Suprapubic skin (tissue), 4 donors: ENCODE data around the gene CYP2R1. TPM values are rescaled to one million over a fixed set of nuclear protein-coding genes. Genes with fewer than 3 reads are reported as not detected.

Source experiments
- DNase-seq, 2 donors: peaks; one replicate each; pipeline ENCODE4 v3.0.0-alpha.2; 2019; ENCODE audit warnings: low spot score in 2 of 2
- H3K27ac ChIP-seq: fragments of 200-600 bp; sonication (generic); one replicate; pipeline ENCODE4 v1.5.1; 2019
- H3K27me3 ChIP-seq: fragments of 200-600 bp; sonication (generic); one replicate; pipeline ENCODE4 v1.5.1; 2019
- H3K36me3 ChIP-seq: fragments of 200-600 bp; sonication (generic); one replicate; pipeline ENCODE4 v1.5.1; 2019
- H3K4me1 ChIP-seq: fragments of 200-600 bp; sonication (generic); one replicate; pipeline ENCODE4 v1.5.1; 2019
- H3K4me3 ChIP-seq: fragments of 200-600 bp; sonication (generic); one replicate; pipeline ENCODE4 v1.5.1; 2019; ENCODE audit warnings: mild to moderate bottlenecking
- H3K9me3 ChIP-seq: fragments of 200-600 bp; sonication (generic); one replicate; pipeline ENCODE4 v1.5.1; 2019
- EP300 ChIP-seq: sonication (generic); formaldehyde crosslinking; IDR thresholded peaks from one replicate; pipeline ENCODE4 v1.6.1; 2017; ENCODE audit warnings: antibody characterized with exemption
- POLR2A ChIP-seq, 2 donors: fragments of 450-650 bp; IDR thresholded peaks; one replicate each; pipeline ENCODE4 v1.6.1; 2017; ENCODE audit warnings: antibody characterized with exemption in 2 of 2, mild to moderate bottlenecking in 2 of 2, moderate library complexity in 2 of 2
- POLR2AphosphoS5 ChIP-seq, 3 donors: sonication (generic); formaldehyde crosslinking; IDR thresholded peaks; one replicate each; pipeline ENCODE4 v1.6.1; 2017; ENCODE audit warnings: antibody characterized with exemption in 3 of 3
- WGBS: methylation state at CpG from one replicate; pipeline ENCODE4 v1.1.5; 2018; 5-methylcytosine and 5-hydroxymethylcytosine counted together
- total RNA-seq, 4 donors: library from RNA; depleted of rRNA; stranded (reverse); fragments of >200 nt; gene quantifications; one replicate each; pipeline ENCODE4 v1.1.0, GENCODE V29; 2016
- TF ChIP-seq, protein P1 (sequence below), 2 donors: fragments of 200-600 bp in 1 of 2; fragments of 450-650 bp in 1 of 2; sonication (generic) in 1 of 2; IDR thresholded peaks; one replicate each; pipeline ENCODE4 v1.5.1; 2016 to 2019; ENCODE audit warnings: antibody characterized with exemption in 2 of 2, mild to moderate bottlenecking in 1 of 2, moderate library complexity in 1 of 2

The CYP2R1 gene
- total RNA-seq, 4 donors from 2014 or later = 14.0 to 41.3 (median 20.6) TPM

DNA sequence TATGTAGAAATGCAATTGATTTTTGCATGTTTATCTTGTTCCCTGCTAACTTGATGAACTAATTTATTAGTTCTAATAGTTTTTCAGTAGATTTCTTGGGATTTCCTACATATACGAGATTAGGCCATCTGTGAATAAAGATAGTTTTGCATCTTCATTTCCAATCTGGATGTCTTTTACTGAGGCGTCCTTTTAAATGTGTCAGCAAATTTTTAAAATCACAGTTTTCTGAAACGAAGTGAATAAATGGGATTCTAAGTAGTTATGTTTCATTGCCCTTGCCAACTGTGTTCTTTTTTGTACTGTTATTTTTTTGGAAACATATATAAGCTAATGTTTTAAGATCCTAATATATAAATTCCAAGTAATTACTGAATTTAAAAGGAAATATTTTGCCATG is 50.0 kb downstream of the CYP2R1 start:
- Histone ChIP-seq H3K36me3 (no peaks in the 10 kb centered on the region), H3K4me3 (no peak overlapping the region), H3K9me3 (no peaks in the 10 kb centered on the region), H3K27ac (no peak overlapping the region), H3K4me1 (no peaks in the 10 kb centered on the region), H3K27me3 (no peaks in the 10 kb centered on the region)
- 89% methylated on average over 3 of the region's 3 CpGs for WGBS
- no peak for DNase-seq
- TF ChIP-seq EP300 = no peak
- TF ChIP-seq, protein P1, sequence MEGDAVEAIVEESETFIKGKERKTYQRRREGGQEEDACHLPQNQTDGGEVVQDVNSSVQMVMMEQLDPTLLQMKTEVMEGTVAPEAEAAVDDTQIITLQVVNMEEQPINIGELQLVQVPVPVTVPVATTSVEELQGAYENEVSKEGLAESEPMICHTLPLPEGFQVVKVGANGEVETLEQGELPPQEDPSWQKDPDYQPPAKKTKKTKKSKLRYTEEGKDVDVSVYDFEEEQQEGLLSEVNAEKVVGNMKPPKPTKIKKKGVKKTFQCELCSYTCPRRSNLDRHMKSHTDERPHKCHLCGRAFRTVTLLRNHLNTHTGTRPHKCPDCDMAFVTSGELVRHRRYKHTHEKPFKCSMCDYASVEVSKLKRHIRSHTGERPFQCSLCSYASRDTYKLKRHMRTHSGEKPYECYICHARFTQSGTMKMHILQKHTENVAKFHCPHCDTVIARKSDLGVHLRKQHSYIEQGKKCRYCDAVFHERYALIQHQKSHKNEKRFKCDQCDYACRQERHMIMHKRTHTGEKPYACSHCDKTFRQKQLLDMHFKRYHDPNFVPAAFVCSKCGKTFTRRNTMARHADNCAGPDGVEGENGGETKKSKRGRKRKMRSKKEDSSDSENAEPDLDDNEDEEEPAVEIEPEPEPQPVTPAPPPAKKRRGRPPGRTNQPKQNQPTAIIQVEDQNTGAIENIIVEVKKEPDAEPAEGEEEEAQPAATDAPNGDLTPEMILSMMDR (IDR thresholded peaks at IDR 0.05) = no peak
- TF ChIP-seq POLR2AphosphoS5 (IDR thresholded peaks at IDR 0.05) = no peak
- TF ChIP-seq POLR2A (IDR thresholded peaks at IDR 0.05) = no peak

DNA sequence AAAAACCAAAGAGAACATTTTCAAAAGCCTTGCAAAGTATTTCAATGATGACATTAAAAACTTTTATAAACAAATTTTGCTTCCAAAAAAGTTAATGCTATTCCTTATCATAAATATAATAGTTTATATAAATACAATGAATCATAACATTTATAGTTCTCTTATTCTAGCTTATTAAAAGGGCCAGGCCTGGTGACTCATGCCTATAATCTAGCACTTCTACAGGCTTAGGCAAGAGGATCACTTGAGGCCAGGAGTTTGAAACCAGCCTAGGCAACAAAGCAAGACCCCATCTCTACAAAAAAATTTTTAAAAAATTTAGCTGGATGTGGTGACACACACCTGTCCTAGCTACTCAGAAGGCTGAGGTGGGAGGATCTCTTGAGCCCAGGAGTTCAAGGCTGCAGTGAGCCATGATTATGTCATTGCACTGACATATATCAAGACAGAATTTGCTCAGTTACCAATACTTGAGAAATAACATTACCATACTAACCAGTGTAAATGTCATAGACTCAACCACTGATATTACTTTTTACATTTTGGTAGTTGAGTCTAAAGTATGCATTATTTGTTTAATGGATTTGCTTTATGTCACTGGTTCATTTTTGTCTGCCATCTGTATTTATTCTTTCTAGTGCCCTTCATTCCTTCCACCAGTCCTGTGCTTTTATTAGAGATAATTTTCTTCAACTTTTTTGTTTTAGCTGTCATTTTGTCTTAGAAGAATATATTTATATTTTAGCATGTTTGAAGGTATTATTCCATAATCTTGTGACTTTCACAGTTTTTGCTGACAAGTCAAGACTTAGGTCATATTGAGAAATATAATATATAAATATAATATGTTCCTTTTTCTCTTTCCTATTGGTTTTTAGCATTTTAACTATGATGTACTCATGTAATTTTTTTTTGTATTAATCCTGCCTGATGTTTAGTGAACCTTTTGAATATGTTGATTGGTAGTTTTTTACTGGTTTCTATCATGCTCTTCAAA is 56.2 kb downstream of the CYP2R1 start:
- no peaks in the 10 kb centered on the region for H3K36me3 ChIP-seq
- no peak overlapping the region for H3K4me3 ChIP-seq
- no peak overlapping the region for H3K27ac ChIP-seq
- TF ChIP-seq, protein P1 (IDR thresholded peaks at IDR 0.05) = no peak
- TF ChIP-seq POLR2A (IDR thresholded peaks at IDR 0.05) = no peak
- no peak for TF ChIP-seq POLR2AphosphoS5 (IDR thresholded peaks at IDR 0.05)
- no peak for TF ChIP-seq EP300
- H3K4me1 ChIP-seq = no peaks in the 10 kb centered on the region
- H3K27me3 ChIP-seq = no peaks in the 10 kb centered on the region
- no peaks in the 10 kb centered on the region for H3K9me3 ChIP-seq
- no peak for DNase-seq

Other genes starting within 250 kb of the CYP2R1 start
- 1 to 10 TPM; 1.9 to 6.8 (median 2.7) TPM for gene PDE3B, start 248.4 kb downstream of the CYP2R1 start, total RNA-seq
- not detected for gene CALCA, start 80.1 kb upstream of the CYP2R1 start, total RNA-seq
- under 1 TPM in 1 of 4 donors, not detected in 3; 0.48 TPM for gene CALCB, start 181.4 kb upstream of the CYP2R1 start, total RNA-seq
- gene INSC, start 222.7 kb upstream of the CYP2R1 start, total RNA-seq = under 1 TPM in 3 of 4 donors, not detected in 1; 0.16 to 0.34 (median 0.32) TPM